ENCODE data around the gene CRTAC1. TPM values are rescaled to one million over a fixed set of nuclear protein-coding genes. Genes with fewer than 3 reads are reported as not detected.

Gene CRTAC1
- total RNA-seq, 2 experiments from 2014 or later = not detected

GRCh38 chr10:97922022-97922758 lies 108.2 kb downstream of the CRTAC1 start:
- ChIA-PET CTCF (interaction anchor here (0.9 kb wide), 1 partner anchor 119 kb away, joined by 5 read pairs; no protein-coding TSS in a partner anchor), POLR2A (no interaction called here)
- Mint-ChIP-seq H3K36me3 (ENCODE audit: low read depth) (no peaks in the 10 kb centered on the region), H3K27ac (no peak overlapping the region), H3K27me3 (peaks cover 26% of the 10 kb centered on the region), H3K4me1 (peaks cover 3% of the 10 kb centered on the region), H3K4me3 (no peak overlapping the region), H3K9me3 (no peaks in the 10 kb centered on the region)
- DNase-seq = no peak

- Mint-ChIP-seq H3K36me3 (ENCODE audit: low read depth) (no peaks in the 10 kb centered on the region), H3K4me3 (no peak overlapping the region), H3K27ac (no peak overlapping the region), H3K4me1 (peaks cover 3% of the 10 kb centered on the region), H3K9me3 (no peaks in the 10 kb centered on the region), H3K27me3 (peaks cover 26% of the 10 kb centered on the region)
- no peak for DNase-seq
- POLR2A ChIA-PET = no interaction called here
- CTCF ChIA-PET = interaction anchor here (0.9 kb wide), 1 partner anchor 119 kb away, joined by 5 read pairs; no protein-coding TSS in a partner anchor
These were observed 108.8 kb downstream of the CRTAC1 start for GRCh38 chr10:97921581-97922021.

- no peak for DNase-seq
- H3K9me3 Mint-ChIP-seq = no peaks in the 10 kb centered on the region
- ChIA-PET POLR2A (no interaction called here), CTCF (interaction anchor here (0.9 kb wide), 2 partner anchors 120 to 125 kb away, joined by 3 to 5 read pairs; no protein-coding TSS in a partner anchor)
- H3K27ac Mint-ChIP-seq = no peak overlapping the region
- no peak overlapping the region for H3K4me3 Mint-ChIP-seq
- H3K4me1 Mint-ChIP-seq = peaks cover 3% of the 10 kb centered on the region
- H3K27me3 Mint-ChIP-seq = peaks cover 26% of the 10 kb centered on the region
- H3K36me3 Mint-ChIP-seq (ENCODE audit: low read depth) = no peaks in the 10 kb centered on the region
These were observed 109.6 kb downstream of the CRTAC1 start for GRCh38 chr10:97920865-97921264.

- Mint-ChIP-seq H3K27me3 (peaks cover 16% of the 10 kb centered on the region), H3K4me1 (peaks cover 5% of the 10 kb centered on the region), H3K4me3 (no peak overlapping the region), H3K36me3 (ENCODE audit: low read depth) (no peaks in the 10 kb centered on the region), H3K9me3 (no peaks in the 10 kb centered on the region), H3K27ac (no peak overlapping the region)
- ChIA-PET POLR2A (interaction anchor here (0.6 kb wide), 1 partner anchor 126 kb away, joined by 3 read pairs; no protein-coding TSS in a partner anchor), CTCF (interaction anchor here (1.0 to 6.2 kb wide), 3 partner anchors 12 to 124 kb away, joined by 4 to 152 read pairs (median 4); no protein-coding TSS in a partner anchor)
- DNase-seq = no peak
These were observed 111.4 kb downstream of the CRTAC1 start for GRCh38 chr10:97919012-97919411.

GRCh38 chr10:97916586-97916985 lies 113.8 kb downstream of the CRTAC1 start:
- POLR2A ChIA-PET = no interaction called here
- H3K27me3 Mint-ChIP-seq = peaks cover 19% of the 10 kb centered on the region
- no peaks in the 10 kb centered on the region for H3K9me3 Mint-ChIP-seq
- peaks cover 5% of the 10 kb centered on the region for H3K4me1 Mint-ChIP-seq
- H3K27ac Mint-ChIP-seq = no peak overlapping the region
- no peak for DNase-seq
- H3K36me3 Mint-ChIP-seq (ENCODE audit: low read depth) = no peaks in the 10 kb centered on the region
- CTCF ChIA-PET = interaction anchor here (0.7 to 6.2 kb wide), 3 partner anchors 12 to 126 kb away, joined by 3 to 152 read pairs (median 29); no protein-coding TSS in a partner anchor
- no peak overlapping the region for H3K4me3 Mint-ChIP-seq

GRCh38 chr10:97915346-97916131 lies 114.9 kb downstream of the CRTAC1 start:
- Mint-ChIP-seq H3K4me3 (no peak overlapping the region), H3K4me1 (peaks cover 5% of the 10 kb centered on the region), H3K36me3 (ENCODE audit: low read depth) (no peaks in the 10 kb centered on the region), H3K9me3 (no peaks in the 10 kb centered on the region), H3K27ac (no peak overlapping the region), H3K27me3 (peaks cover 18% of the 10 kb centered on the region)
- no peak for DNase-seq
- ChIA-PET CTCF (interaction anchor here (0.6 to 6.2 kb wide), 16 partner anchors 11 to 670 kb away, joined by 3 to 152 read pairs (median 3); no protein-coding TSS in a partner anchor), POLR2A (interaction anchor here (1.2 to 1.5 kb wide), 2 partner anchors 120 to 126 kb away, joined by 4 to 5 read pairs; no protein-coding TSS in a partner anchor)

- ChIA-PET CTCF (interaction anchor here (0.6 to 6.2 kb wide), 17 partner anchors 10 to 671 kb away, joined by 3 to 152 read pairs (median 3); no protein-coding TSS in a partner anchor), POLR2A (interaction anchor here (1.2 to 1.5 kb wide), 2 partner anchors 121 to 127 kb away, joined by 4 to 5 read pairs; no protein-coding TSS in a partner anchor)
- H3K4me3 Mint-ChIP-seq = no peak overlapping the region
- no peaks in the 10 kb centered on the region for H3K36me3 Mint-ChIP-seq (ENCODE audit: low read depth)
- H3K4me1 Mint-ChIP-seq = peaks cover 5% of the 10 kb centered on the region
- DNase-seq = peak; percentile 76
- H3K27ac Mint-ChIP-seq = no peak overlapping the region
- H3K27me3 Mint-ChIP-seq = peaks cover 18% of the 10 kb centered on the region
- no peaks in the 10 kb centered on the region for H3K9me3 Mint-ChIP-seq
These were observed 115.6 kb downstream of the CRTAC1 start for GRCh38 chr10:97914837-97915211.

- POLR2A ChIA-PET = interaction anchor here (1.2 to 1.5 kb wide), 2 partner anchors 121 to 127 kb away, joined by 4 to 5 read pairs; no protein-coding TSS in a partner anchor
- no peak overlapping the region for H3K4me3 Mint-ChIP-seq
- no peaks in the 10 kb centered on the region for H3K9me3 Mint-ChIP-seq
- no peak for DNase-seq
- H3K4me1 Mint-ChIP-seq = peaks cover 5% of the 10 kb centered on the region
- H3K27ac Mint-ChIP-seq = no peak overlapping the region
- no peaks in the 10 kb centered on the region for H3K36me3 Mint-ChIP-seq (ENCODE audit: low read depth)
- CTCF ChIA-PET = interaction anchor here (0.8 to 6.2 kb wide), 14 partner anchors 10 to 399 kb away, joined by 3 to 152 read pairs (median 3); no protein-coding TSS in a partner anchor
- H3K27me3 Mint-ChIP-seq = peaks cover 19% of the 10 kb centered on the region
These were observed 116.1 kb downstream of the CRTAC1 start for GRCh38 chr10:97914171-97914836.

GRCh38 chr10:97913614-97914013 lies 116.8 kb downstream of the CRTAC1 start:
- no peak for DNase-seq
- no peaks in the 10 kb centered on the region for H3K36me3 Mint-ChIP-seq (ENCODE audit: low read depth)
- no peaks in the 10 kb centered on the region for H3K9me3 Mint-ChIP-seq
- peaks cover 2% of the 10 kb centered on the region for H3K4me1 Mint-ChIP-seq
- peaks cover 16% of the 10 kb centered on the region for H3K27me3 Mint-ChIP-seq
- no peak overlapping the region for H3K4me3 Mint-ChIP-seq
- POLR2A ChIA-PET = no interaction called here
- CTCF ChIA-PET = interaction anchor here (2.2 to 6.2 kb wide), 3 partner anchors 9 to 135 kb away, joined by 6 to 152 read pairs (median 29); no protein-coding TSS in a partner anchor
- H3K27ac Mint-ChIP-seq = no peak overlapping the region

GRCh38 chr10:97913193-97913592 lies 117.2 kb downstream of the CRTAC1 start:
- Mint-ChIP-seq H3K27me3 (peaks cover 12% of the 10 kb centered on the region), H3K4me3 (no peak overlapping the region), H3K36me3 (ENCODE audit: low read depth) (no peaks in the 10 kb centered on the region), H3K27ac (no peak overlapping the region), H3K9me3 (no peaks in the 10 kb centered on the region), H3K4me1 (peaks cover 2% of the 10 kb centered on the region)
- CTCF ChIA-PET = interaction anchor here (6.2 kb wide), 1 partner anchor 130 kb away, joined by 152 read pairs; no protein-coding TSS in a partner anchor
- DNase-seq = no peak
- POLR2A ChIA-PET = no interaction called here

GRCh38 chr10:97911217-97911616 lies 119.2 kb downstream of the CRTAC1 start:
- H3K36me3 Mint-ChIP-seq (ENCODE audit: low read depth) = no peaks in the 10 kb centered on the region
- POLR2A ChIA-PET = no interaction called here

GRCh38 chr10:97910661-97911060 lies 119.8 kb downstream of the CRTAC1 start:
- peaks cover 12% of the 10 kb centered on the region for H3K27me3 Mint-ChIP-seq
- H3K4me1 Mint-ChIP-seq = peaks cover 2% of the 10 kb centered on the region
- DNase-seq = no peak
- no peak overlapping the region for H3K4me3 Mint-ChIP-seq
- ChIA-PET CTCF (interaction anchor here (1.9 kb wide), 1 partner anchor 131 kb away, joined by 13 read pairs; no protein-coding TSS in a partner anchor), POLR2A (no interaction called here)
- no peak overlapping the region for H3K27ac Mint-ChIP-seq
- no peaks in the 10 kb centered on the region for H3K36me3 Mint-ChIP-seq (ENCODE audit: low read depth)
- H3K9me3 Mint-ChIP-seq = no peaks in the 10 kb centered on the region

More at GRCh38 chr10:97911217-97911616, 119.2 kb downstream of the CRTAC1 start:
- no peaks in the 10 kb centered on the region for H3K9me3 Mint-ChIP-seq
- no peak overlapping the region for H3K4me3 Mint-ChIP-seq
- DNase-seq = no peak
- H3K4me1 Mint-ChIP-seq = peaks cover 2% of the 10 kb centered on the region
- H3K27ac Mint-ChIP-seq = no peak overlapping the region
- peaks cover 11% of the 10 kb centered on the region for H3K27me3 Mint-ChIP-seq
- CTCF ChIA-PET = interaction anchor here (1.9 kb wide), 1 partner anchor 130 kb away, joined by 13 read pairs; no protein-coding TSS in a partner anchor

All from activated CD4-positive, alpha-beta memory T cell treated with anti-CD3 and anti-CD28 coated beads, Interleukin-2, amount 10 ng/mL, durations not matched to agents 7 days and 5 days (primary cell).